Activated T-cell treated with anti-CD3 and anti-CD28 coated beads for 1 hour (primary cell): ENCODE data around the gene NUAK2.

Experiments
- DNase-seq: peaks from one replicate; pipeline ENCODE4 v3.0.0-alpha.2; 2020; ENCODE audit warnings: low read depth

NUAK2 gene

DNA sequence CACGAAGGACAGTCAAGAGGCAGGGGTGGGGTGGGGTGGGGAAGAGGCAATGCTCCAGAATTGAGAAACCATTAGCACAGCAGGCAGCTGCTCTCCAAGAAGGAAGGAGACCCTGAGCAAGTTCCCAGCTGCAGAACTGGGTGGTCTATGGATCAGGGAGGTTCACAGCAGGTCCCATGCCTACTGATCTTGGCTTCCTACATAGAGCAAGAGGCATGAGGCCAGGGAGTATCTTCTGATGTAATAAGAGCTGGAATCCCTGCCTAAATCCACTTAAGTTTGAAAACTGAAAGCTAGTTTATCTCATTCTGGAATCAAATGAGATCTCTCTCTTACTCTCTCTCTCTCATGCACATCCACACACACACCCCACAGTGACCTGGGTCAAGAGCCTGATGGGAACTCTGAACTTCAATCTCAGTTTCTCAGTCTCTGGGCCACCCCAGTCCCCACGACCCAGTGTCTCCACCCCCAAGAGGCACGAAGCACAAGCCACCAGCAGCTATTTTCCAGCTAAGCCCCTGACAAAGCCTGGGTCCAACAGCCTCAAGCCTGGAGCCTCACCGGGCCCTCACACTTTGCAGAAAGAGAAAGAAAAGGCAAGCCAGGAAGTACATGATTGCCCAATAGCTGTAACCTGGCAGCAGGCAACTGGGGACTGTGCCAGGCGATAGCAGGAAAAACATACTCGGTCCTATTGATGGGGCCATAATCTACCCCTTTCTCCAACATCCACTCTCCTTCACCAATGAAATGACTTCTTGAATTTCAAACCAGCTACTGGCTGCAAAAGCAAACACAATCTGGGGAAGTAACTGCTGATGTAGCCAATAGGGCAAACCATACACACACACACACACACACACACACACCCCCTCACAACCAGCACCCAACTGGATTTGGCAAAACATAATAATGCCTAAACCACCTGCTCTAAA is 2.2 kb downstream of the NUAK2 start:
- no peak for DNase-seq

DNA sequence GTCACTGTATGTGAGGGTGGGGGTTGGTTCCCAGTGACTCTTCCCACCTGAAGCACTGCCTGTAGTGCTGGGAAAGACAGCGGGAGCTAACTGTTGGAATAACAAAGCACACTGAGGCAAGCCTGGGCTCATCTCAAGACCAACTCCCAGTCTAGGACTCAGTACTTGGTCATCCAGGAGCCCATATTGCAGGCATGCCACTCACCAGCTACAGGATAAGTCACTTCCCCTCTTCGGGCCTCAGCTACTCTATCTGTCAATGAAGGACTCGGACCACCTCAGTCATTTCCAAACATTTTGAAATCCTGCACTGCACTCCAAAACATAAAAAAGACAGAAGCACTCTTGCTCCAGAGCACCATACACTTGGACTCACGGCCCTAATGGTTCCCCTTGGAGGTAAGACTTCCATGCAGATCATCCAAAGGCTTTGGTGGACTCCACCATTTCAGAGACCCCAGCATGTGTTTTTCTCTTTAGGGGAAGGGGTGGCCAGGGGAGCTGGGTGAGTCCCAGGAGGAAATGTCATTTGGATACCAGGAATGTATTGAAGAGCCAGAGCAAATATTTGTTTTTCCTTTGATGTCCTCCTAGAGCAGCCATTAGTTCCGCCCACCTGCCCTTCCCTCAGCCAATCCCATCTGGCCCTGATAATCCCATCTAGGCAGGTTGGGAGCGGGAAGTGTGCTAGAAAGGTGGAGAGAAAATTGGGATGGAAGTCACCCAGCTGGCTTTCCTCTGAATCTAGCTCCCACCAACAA is 3.1 kb downstream of the NUAK2 start:
- DNase-seq: no peak

DNA sequence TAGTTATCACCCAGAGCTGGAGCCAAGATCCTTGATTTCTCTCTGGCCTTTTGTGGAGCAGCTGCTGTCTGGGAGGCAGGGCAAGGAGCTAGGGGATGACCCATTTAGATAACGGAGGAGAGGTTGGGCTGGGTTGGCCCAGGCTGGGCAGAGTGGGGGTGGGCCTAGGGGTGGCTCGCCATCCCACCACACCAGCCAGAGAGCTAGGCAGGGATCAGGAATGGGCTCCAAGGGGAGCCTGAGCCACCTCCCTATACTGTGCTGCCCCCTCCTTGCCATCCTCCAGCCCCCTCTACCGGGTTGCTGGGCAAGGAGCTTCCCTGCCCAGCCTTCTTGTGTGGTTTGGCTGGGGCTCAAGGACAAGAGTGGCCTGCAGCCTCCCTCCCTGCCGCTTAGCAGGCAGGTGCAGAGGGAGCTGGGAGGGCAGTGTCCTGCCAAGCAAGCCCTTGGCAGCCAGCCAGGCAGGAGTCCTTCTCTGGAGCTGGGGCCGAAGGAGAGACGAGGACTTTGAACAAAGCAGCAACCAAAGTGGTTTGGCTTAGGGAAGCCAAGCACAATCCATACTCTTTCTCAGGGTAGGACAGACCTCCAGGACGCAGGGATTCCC is 4.1 kb downstream of the NUAK2 start:
- DNase-seq: no peak

DNA sequence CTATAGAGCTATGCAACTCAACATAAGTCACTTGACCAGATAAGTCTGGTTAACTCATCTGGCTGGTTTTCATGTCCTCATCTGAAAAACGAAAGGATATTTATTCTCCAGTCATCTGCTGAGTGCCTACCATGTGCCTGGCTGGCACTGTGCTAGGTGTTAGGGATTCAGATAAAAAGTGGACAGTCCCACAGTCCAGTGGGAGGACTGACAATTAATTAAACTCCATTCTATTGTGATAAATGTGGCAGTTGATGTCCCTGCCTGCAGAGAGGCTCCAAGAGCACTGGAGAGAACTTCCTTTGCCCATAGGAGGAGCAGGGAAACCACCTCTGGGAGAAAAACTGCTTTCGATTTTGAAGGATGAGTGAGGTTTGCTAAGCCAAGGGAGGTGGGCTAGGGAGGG is 5.4 kb downstream of the NUAK2 start:
- DNase-seq: no peak

DNA sequence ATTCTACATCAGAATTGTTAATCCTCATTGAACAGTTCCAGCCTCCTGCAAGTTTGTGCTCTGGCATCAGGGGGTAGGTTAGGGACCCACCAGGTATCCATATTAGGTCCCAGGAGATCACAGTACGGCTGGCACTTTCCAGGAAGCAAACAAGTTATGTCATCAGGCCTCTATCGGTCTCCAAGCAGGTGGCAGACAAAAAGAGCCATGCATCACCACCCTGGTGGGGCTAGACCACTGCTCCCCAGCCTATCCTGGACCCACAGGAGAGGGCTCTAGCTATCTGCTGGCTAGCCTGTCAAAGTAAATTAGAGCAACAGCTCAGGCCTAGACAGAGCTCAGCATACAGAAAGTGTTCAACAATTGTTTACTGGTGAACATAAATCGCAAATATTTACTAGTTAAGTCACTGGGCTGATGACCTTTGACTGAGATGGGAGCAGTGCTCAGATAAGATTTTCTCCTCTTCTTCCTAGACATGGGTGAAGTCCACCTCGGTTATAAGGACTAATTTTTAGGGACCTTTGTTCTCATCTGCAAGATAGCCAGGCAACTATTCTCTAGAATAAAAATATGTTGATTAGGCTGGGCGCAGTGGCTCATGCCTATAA is 6.4 kb downstream of the NUAK2 start:
- DNase-seq: no peak

DNA sequence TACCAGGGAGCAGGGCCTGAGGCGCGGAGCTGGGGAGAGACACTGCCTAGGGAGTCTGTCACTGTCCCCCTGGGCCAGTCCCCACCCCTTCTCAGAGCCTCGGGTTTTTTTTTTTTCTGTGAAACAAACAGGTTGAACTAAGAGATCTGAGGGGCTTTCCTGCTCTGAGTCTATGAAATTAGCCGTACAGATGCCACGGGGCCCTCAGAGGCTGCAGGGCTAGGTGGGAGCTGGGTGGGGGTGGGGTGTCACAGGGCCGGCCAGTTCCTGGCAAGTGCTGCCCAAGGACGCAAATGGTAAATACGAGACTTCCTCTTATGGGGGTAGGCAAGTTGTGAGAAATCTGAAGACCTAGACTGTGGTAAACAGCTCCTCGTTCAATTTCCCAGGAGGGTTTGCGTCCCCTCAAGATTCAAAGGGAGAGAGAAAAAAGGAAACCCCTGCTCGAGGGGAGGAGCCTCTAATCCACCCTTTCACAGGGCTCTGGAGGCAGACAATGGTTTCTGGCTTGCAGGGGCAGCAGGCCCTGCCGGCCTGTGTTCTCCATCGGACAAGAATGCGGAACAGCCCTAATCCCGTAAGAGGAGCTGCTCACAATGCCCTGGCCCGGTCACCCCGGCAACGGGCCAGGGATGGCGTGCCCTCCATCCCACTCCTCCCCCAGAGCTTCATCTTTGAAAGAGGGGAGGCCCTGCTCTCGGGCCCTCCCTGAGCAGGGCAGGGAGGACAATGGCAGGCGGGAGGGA is 7.8 kb downstream of the NUAK2 start:
- DNase-seq: no peak

DNA sequence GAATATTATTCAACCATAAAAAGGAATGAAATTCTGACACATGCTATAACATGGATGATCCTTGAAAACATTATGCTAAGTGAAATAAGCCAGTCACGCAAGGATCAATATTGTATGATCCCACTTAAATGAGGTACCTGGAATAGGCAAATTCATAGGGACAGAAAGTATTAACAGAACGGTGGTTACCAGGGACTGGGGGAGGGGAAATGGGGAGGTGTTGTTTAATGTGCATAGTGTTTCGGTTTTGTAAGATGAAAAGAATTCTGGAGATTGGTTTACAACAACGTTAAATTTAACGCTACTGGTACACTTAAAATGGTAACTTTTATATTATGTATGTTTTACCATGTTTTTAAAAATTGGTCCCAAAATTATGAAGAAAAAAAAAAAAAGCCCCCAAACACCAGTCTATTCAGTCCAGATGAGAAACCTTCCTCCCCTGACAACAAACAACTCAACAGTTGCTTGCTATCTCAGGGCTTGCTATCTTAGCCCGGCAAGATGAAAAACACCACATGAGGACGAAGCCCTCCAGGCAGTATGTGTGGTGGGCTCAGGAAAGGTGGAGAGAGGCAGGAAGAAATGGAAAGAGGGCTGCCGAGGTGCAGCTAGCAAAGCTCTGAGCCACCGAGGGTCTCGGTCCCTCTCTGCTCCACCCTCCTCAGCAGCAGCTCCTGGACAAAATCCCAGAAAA is 8.5 kb downstream of the NUAK2 start:
- DNase-seq: no peak

DNA sequence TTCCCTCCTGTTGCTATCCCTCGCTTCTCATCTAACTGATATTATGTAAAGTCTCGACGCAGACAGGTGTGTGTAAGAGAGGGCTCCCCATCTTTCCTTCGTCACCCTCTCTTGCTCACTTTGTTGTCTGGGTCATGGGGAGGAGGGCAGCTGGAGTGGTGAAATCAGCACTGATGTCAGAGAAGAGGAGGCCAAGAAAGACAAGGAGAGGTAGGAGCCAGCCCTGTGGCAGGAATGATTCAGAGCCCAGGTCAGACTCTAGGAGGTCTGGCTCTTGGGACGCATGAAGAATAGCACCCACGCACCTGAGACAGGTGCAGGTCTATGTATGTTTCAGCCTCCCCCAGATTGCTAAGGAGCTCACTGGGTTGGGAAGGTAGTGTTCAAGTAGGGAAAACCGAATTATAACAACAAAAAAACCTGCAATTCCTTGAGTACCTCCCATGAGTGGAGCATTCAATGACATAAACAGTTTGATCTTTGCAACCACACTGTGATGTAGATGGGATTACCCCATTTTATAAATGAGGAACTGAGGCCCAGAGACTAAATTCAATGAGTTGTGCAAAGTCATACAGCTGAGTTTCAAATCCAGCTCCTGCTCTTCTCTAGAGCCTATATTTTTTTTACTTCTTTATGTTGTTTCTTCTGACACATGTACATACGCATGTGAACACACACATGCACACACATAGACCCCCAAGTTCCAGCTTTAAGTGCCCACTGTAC is 10.4 kb downstream of the NUAK2 start:
- DNase-seq: no peak

DNA sequence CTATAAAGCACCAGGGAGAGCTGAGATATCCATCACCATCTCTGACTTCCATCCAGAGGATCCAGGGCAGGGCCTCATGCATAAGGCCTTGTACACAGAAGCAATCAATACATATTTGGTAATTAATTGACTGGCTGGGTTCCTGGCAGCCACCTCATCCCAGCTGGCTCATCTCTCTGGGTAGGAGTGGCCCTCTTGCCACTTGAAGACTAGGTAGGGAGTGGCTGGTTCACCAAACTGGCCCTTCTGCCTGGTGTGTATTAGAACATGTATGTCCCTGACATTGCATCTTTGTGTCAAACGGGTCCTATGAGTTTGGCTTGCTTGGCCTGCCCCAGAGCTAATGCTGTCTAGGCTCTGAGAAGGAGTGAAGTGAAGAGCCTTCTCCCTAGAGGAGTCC is 11.8 kb downstream of the NUAK2 start:
- DNase-seq: no peak

DNA sequence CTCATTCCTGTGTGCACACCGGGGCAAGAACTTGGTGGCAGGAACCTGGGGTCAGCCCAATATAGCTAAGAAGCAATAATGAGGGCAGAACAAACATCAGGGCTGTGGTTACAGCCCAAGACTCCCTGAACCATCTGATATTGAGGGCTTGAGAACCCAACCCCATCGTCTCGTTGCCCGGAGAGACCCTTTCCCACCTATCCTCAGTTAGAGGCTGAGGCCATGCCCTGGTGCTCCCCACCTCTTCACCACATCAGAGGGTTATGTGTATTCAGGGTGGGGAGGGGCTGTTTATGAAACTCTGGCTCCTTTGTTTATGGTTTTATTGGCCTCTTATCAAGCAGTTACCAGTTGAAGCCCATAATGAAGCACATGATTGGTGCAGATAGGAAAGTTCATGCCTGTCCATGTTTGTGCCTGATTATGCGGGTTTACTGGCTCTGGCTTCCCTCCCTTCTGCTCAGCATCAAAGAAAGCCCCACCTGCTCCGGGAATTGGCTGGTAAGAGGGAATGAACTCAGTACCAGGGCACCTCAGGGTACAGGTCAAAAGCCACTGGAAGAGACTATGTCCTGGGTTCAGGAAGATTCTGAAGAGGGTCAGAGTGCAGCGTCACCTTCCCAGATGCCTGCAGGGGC is 14.5 kb downstream of the NUAK2 start:
- no peak for DNase-seq

DNA sequence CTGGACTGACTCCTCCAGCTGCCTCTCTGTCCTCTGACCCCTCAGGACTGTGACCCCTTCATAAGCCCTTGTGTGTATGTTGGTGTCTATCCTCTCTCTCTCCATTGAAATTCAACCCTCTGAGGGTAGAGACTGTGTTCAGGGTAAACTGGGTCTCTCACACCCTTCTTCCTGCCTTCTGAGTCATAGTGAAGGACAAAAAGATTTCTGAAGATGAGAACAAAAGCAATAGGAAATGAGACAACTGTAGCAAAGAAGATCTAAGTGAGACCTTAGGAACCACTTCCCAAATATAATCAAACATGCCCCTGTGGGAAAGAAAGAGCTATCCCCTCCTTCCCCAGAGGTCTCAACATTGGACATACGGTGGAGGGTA is 16.9 kb downstream of the NUAK2 start:
- no peak for DNase-seq

DNA sequence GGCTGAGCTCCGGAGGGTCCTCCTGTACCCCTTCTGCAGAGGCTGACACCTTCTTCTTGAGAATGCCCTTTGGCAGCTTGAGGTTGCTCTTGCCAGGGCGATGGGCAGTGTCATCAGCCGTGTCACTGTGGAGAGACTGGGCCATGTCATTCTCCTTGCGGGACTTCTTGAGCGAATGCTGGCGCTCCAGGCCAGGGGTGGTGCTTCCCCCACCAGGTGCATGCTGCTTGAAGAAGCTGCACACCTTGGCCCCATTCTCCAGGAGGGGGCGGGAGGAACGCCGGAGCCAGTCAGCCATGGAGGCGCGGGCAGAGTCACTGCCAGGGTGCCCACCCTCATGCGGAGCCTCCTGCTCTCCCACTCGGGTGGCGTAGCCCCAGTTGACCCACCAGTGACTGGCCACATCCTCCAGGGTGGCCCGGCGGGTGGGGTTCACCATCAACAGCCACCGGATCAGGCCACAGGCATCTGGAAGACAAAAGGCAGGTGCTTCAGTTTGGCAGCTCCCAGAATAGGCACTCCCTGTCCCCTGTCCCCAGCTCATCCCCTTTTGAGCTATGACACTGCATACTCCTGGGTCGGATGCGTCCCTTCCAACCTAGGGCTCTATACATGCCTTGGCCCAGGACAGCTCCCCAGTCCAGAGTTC is 17.4 kb downstream of the NUAK2 start:
- DNase-seq: no peak

DNA sequence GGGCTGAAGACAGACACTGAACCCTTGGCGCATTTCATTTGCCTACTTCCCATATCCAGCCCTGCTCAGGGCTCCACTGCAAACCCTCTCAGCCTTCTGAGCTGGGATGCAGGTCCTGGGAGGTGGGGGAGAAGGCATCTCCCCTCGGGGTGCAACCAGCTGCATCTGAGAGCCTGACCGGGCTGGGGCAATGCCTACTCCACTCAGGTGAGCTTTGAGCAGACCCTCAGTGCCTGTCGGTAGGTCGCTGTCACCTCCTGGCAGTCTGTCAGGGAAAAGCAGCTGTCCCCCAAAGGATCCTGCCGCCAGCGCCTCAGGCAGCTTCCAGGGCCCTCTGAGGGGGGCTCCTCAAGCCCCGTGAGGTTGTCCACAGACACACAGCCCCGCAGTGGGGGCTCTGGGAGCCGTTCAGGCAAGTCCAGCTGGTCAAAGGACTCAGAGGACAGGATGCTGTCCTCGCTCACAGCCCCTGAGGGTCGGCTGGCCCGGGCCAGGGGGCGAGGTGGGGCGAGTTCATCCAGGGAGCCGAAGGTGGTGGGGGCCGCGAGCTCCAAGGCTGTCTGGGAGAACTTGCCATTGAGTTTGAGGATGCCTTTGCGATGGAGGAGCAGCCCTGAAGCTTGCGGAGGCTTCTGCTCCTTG is 18.2 kb downstream of the NUAK2 start:
- no peak for DNase-seq

DNA sequence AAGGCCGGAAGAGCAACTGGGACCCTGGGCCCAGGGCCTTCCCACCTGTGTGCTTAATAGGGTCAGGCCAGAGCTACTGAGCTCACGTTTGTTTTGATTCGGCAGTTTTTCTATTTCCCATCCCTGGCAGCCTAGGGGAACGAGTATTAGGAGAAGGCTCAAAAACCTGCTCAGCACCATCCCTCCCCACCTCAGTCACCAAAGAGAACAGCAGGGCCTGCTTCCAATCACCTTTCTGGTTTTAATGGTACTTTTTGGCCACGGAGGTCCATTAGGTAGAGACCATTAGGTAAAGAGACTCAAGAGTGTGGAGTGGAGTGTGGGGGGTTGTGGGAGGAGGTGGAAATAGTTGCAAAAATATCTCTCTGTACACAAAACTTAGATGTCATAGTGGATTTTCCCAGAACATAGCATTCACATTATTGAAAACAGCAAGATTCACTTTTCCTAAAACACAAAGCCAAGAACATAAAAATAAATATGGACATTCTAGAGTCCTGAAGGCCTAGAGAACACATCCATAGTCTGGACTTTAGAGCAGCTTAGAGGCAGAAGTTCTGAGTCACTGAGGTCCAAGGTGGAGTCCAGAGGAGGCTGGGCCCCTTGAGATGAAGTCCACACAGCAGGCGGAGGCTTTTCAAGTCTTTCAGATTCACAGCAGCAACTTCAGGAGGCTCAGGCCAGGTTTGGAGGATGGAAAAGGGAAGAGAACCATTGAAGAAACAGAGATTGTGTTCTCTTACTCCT is 19.5 kb downstream of the NUAK2 start:
- DNase-seq: no peak

DNA sequence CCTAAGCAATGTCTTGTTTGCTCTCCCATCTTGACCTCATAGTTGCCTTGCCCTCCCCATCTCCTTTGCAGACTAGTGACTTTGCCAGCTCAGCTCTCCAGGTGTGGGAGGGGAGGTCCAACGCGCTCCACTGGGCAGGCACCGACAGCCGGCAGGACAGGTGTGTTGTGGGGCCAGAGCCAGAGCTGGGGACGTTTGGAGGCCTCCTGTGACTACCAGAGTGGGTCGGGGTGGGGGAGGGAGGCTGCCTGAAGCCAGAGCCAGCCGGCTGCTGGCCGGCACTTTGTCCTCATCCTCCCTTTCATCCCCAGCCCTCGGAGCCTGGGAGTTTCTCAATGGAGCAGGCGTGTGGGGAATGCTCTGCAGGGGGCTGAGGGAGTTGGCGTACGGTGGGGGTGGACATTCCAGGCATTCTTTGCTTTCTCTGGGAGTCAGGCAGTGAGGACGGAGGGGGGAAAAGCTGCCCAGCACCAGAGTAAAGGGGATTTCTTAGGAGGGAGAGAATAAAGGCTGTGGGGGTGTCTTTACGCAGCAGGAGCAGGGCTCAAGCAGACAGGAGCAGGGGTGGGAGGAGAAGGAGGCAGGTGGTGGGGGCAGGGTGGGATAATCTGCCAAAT is 20.2 kb downstream of the NUAK2 start:
- no peak for DNase-seq

DNA sequence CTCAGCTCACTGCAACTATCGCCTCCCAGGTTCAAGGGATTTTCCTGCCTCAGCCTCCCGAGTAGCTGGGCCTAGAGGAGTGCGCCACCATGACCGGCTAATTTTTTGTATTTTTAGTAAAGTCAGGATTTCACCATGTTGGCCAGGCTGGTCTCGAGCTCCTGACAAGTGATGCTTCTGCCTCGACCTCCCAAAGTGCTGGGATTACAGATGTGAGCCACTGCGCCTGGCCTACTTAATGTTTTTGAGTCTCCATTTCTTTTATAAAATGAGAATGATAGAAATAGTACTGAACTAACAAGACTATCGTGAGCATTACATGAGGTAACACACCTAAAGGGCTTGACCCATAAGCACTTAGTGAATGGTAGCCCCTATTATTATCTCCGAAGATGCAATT is 21.4 kb downstream of the NUAK2 start:
- DNase-seq: no peak

DNA sequence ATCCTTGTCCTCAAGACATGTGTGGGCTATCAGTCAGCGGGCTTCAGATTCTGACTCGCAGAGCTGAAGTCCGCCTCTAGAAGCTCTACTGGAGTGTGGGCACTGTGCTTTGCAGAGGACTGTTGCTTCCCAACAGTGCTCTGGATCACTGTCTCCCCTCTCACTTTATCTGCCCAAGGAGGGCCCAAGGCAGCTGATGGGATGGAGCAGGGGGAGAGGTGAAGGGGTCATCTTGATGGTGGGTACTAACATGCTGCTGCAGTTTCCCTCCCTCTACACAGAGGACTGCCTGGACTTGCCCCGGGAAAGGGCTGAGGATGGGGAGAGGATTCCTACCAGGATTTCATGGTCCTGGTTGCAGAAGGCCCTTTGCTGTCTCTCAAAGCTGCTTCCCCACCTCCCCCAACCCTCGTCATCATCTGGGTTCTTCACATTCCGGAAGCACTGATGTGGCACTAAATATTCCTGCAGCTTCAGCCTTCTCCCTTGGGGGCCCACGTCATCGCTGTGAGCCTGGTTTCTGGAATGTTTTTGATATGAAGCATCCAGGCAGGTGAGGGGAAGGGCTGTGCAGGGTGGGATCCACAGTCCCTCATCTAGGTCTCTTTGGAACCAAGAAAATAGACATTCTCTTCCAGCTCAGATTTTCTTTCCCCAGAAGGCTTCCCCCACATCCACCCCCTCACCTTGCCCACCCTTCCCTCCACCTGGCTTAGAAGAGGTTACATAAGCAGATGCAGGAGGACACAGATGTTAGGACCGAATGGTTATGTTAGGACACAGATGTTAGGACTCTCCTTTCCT is 23.2 kb downstream of the NUAK2 start:
- DNase-seq: no peak
